SK-N-SH (cell line): ENCODE results near the gene OVOL3.

Experiments
- CTCF ChIP-seq: fragments of 200-600 bp; sonication (generic); IDR thresholded peaks from 2 replicates; pipeline ENCODE4 v1.6.1; 2017; ENCODE audit warnings: antibody characterized with exemption, mild to moderate bottlenecking, moderate library complexity
- EP300 ChIP-seq, 2 experiments: IDR thresholded peaks; 2 replicates each; pipeline versions ENCODE4 v1.4.0 to v1.6.1; 2012; ENCODE audit warnings: borderline replicate concordance in 1 of 2, low read depth in 1 of 2, low read length in 1 of 2
- EZH2phosphoT487 ChIP-seq: fragments of 200-600 bp; sonication (generic); IDR thresholded peaks from 2 replicates; pipeline ENCODE4 v1.6.1; 2017; ENCODE audit warnings: low read depth, mixed run types, mild to moderate bottlenecking, antibody characterized with exemption, moderate library complexity, borderline replicate concordance
- FOXJ3 ChIP-seq: sonication (generic); formaldehyde crosslinking; IDR thresholded peaks from 2 replicates; pipeline ENCODE4 v1.5.1; 2020; ENCODE audit warnings: mild to moderate bottlenecking, missing genetic modification reagents
- GATA2 ChIP-seq: sonication (generic); formaldehyde crosslinking; IDR thresholded peaks from 2 replicates; pipeline ENCODE4 v1.5.0; 2020; ENCODE audit warnings: mild to moderate bottlenecking, missing genetic modification reagents
- NFIC ChIP-seq: IDR thresholded peaks from 2 replicates; pipeline ENCODE4 v1.4.0; 2012; ENCODE audit warnings: borderline replicate concordance
- POLR2AphosphoS5 ChIP-seq: IDR thresholded peaks from 2 replicates; pipeline ENCODE4 v1.6.1; 2012; ENCODE audit warnings: low read depth, low read length
- RCOR1 ChIP-seq: fragments of 150-350 bp; IDR thresholded peaks from 2 replicates; pipeline ENCODE4 v1.6.1; 2017; ENCODE audit warnings: antibody characterized with exemption, low read length
- RFX5 ChIP-seq: IDR thresholded peaks from 2 replicates; pipeline ENCODE4 v1.6.1; 2012; ENCODE audit warnings: mild to moderate bottlenecking, improper control_type of control experiment, low read length
- SMC3 ChIP-seq: IDR thresholded peaks from 2 replicates; pipeline ENCODE4 v1.6.1; 2012; ENCODE audit warnings: low read depth, low read length, improper control_type of control experiment
- TAF1 ChIP-seq: IDR thresholded peaks from 2 replicates; pipeline ENCODE4 v1.6.1; 2012; ENCODE audit warnings: low read depth, mild to moderate bottlenecking, low read length, moderate library complexity, borderline replicate concordance
- YY1 ChIP-seq: IDR thresholded peaks from 2 replicates; pipeline ENCODE4 v1.4.0; 2012; ENCODE audit warnings: low read depth, mild to moderate bottlenecking
- TF ChIP-seq, protein P1 (sequence below): IDR thresholded peaks from 2 replicates; pipeline ENCODE4 v1.4.0; 2012; ENCODE audit warnings: low read depth, borderline replicate concordance
- TF ChIP-seq, protein P2 (sequence below): IDR thresholded peaks from 2 replicates; pipeline ENCODE4 v1.6.1; 2012; ENCODE audit warnings: mild to moderate bottlenecking, low read depth, low read length, moderate library complexity

GRCh38 chr19:36067681-36068080 lies 43.3 kb upstream of the OVOL3 start:
- TF ChIP-seq SMC3: no peak
- TF ChIP-seq RFX5: no peak
- TF ChIP-seq, protein P1, sequence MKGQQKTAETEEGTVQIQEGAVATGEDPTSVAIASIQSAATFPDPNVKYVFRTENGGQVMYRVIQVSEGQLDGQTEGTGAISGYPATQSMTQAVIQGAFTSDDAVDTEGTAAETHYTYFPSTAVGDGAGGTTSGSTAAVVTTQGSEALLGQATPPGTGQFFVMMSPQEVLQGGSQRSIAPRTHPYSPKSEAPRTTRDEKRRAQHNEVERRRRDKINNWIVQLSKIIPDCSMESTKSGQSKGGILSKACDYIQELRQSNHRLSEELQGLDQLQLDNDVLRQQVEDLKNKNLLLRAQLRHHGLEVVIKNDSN: no peak
- TF ChIP-seq CTCF: no peak
- TF ChIP-seq EZH2phosphoT487: no peak
- TF ChIP-seq GATA2: no peak
- no peak for TF ChIP-seq FOXJ3 (CRISPR knock-in tag)
- no peak for TF ChIP-seq YY1
- no peak for TF ChIP-seq TAF1
- no peak for TF ChIP-seq NFIC
- no peak for TF ChIP-seq RCOR1
- TF ChIP-seq, protein P2, sequence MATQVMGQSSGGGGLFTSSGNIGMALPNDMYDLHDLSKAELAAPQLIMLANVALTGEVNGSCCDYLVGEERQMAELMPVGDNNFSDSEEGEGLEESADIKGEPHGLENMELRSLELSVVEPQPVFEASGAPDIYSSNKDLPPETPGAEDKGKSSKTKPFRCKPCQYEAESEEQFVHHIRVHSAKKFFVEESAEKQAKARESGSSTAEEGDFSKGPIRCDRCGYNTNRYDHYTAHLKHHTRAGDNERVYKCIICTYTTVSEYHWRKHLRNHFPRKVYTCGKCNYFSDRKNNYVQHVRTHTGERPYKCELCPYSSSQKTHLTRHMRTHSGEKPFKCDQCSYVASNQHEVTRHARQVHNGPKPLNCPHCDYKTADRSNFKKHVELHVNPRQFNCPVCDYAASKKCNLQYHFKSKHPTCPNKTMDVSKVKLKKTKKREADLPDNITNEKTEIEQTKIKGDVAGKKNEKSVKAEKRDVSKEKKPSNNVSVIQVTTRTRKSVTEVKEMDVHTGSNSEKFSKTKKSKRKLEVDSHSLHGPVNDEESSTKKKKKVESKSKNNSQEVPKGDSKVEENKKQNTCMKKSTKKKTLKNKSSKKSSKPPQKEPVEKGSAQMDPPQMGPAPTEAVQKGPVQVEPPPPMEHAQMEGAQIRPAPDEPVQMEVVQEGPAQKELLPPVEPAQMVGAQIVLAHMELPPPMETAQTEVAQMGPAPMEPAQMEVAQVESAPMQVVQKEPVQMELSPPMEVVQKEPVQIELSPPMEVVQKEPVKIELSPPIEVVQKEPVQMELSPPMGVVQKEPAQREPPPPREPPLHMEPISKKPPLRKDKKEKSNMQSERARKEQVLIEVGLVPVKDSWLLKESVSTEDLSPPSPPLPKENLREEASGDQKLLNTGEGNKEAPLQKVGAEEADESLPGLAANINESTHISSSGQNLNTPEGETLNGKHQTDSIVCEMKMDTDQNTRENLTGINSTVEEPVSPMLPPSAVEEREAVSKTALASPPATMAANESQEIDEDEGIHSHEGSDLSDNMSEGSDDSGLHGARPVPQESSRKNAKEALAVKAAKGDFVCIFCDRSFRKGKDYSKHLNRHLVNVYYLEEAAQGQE: no peak
- TF ChIP-seq EP300 (IDR thresholded peaks at IDR 0.05; ENCODE audit: borderline replicate concordance in 1 of 2, low read depth in 1 of 2, low read length in 1 of 2): no peak
- no peak for TF ChIP-seq POLR2AphosphoS5
